GM06990 (cell line): Measurements from ENCODE around the gene KRTAP4-6.
"Not testable (repeated sequence)": the region's sequence is repeated elsewhere in the genome, so short reads cannot be mapped to it uniquely, and the experiment has no call there.

Experiments
- DNase-seq: peaks from one replicate; pipeline ENCODE4 v3.0.0-alpha.2; 2011; ENCODE audit not compliant: insufficient read length; ENCODE audit errors: extremely low read depth
- H3K27me3 ChIP-seq: replicated peaks from 2 replicates; pipeline ENCODE4 v1.6.0; 2011; ENCODE audit warnings: low read length; ENCODE audit not compliant: control insufficient read depth, insufficient read depth
- H3K36me3 ChIP-seq: 2 replicates; pipeline ENCODE4 v1.5.1; 2011; ENCODE audit warnings: low read length; ENCODE audit not compliant: control insufficient read depth, insufficient read depth
- H3K4me3 ChIP-seq: replicated peaks from 2 replicates; pipeline ENCODE4 v1.5.1; 2011; ENCODE audit warnings: low read depth, mild to moderate bottlenecking, control low read depth, low read length
- CTCF ChIP-seq: IDR thresholded peaks from 2 replicates; pipeline ENCODE4 v1.5.1; 2011; ENCODE audit warnings: low read length, control low read depth, mild to moderate bottlenecking, inconsistent platforms; ENCODE audit not compliant: insufficient read depth, poor library complexity, severe bottlenecking

The KRTAP4-6 gene

GRCh38 chr17:41140360-41141131 is at the start of gene KRTAP4-6:
TSS of gene KRTAP4-6 (minus strand) at chr17:41140544. CDS start at chr17:41140487, 57 bp downstream.
- Histone ChIP-seq H3K4me3 (no peak within 1 kb of the TSS), H3K36me3 (no peaks in the 10 kb centered on the region), H3K27me3 (no peaks in the 10 kb centered on the region)
- no peak for TF ChIP-seq CTCF
- no peak for DNase-seq

GRCh38 chr17:41189837-41190318 is 49.5 kb upstream of the KRTAP4-6 start, which contains the start of gene KRTAP9-1:
TSS of gene KRTAP9-1 (plus strand) at chr17:41189887. CDS start at chr17:41189887, 0 bp downstream.
- not testable (repeated sequence) for H3K4me3 ChIP-seq, H3K36me3 ChIP-seq, H3K27me3 ChIP-seq, DNase-seq

- no peak for DNase-seq
- Histone ChIP-seq H3K36me3 (no peaks in the 10 kb centered on the region), H3K4me3 (no peak overlapping the region), H3K27me3 (no peaks in the 10 kb centered on the region; the same call in 1 of the 2 replicates)
- no peak for TF ChIP-seq CTCF
Observed at GRCh38 chr17:41186872-41187271, 46.5 kb upstream of the KRTAP4-6 start.

- Histone ChIP-seq H3K27me3 (no peaks in the 10 kb centered on the region; the same call in 1 of the 2 replicates), H3K4me3 (no peak overlapping the region), H3K36me3 (no peaks in the 10 kb centered on the region)
- DNase-seq = no peak
- no peak for TF ChIP-seq CTCF
Observed at GRCh38 chr17:41185001-41185400, 44.7 kb upstream of the KRTAP4-6 start.

GRCh38 chr17:41184480-41184961 is 44.2 kb upstream of the KRTAP4-6 start, which contains the start of gene KRTAP4-1:
TSS of gene KRTAP4-1 (minus strand) at chr17:41184911. CDS start at chr17:41184854, 57 bp downstream.
- DNase-seq = no peak
- no peak within 1 kb of the TSS for H3K4me3 ChIP-seq
- no peaks in the 10 kb centered on the region; the same call in 1 of the 2 replicates for H3K27me3 ChIP-seq
- no peaks in the 10 kb centered on the region for H3K36me3 ChIP-seq
- no peak for TF ChIP-seq CTCF
